ENCODE measurements around the gene RHBDF1.
"Not testable (repeated sequence)": the region's sequence is repeated elsewhere in the genome, so short reads cannot be mapped to it uniquely, and the experiment has no call there.

Gene RHBDF1

GRCh38 chr16:58491-59439, 13.7 kb downstream of the RHBDF1 start:
- DNase-seq: no peak

DNA sequence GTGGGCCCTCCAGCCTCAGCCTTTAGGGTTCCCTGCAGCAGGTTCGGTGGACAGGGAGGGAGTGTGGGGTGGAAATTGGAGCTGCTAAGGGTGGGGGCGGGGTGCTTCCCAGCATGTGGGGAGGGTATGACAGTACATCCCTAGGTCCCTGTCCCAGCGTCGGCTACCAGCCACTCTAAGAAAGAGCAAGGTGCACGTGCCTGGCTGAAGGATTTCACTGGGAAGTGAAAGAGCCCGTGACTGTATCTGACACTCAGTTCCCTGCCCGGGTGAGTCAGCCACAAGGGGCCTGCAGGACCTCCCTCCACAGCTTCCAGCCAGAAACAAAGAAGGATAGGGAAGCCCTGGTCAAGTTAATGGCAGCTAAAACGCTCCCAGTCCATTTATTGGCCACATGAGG, 14.7 kb downstream of the RHBDF1 start:
- no peak for DNase-seq

DNA sequence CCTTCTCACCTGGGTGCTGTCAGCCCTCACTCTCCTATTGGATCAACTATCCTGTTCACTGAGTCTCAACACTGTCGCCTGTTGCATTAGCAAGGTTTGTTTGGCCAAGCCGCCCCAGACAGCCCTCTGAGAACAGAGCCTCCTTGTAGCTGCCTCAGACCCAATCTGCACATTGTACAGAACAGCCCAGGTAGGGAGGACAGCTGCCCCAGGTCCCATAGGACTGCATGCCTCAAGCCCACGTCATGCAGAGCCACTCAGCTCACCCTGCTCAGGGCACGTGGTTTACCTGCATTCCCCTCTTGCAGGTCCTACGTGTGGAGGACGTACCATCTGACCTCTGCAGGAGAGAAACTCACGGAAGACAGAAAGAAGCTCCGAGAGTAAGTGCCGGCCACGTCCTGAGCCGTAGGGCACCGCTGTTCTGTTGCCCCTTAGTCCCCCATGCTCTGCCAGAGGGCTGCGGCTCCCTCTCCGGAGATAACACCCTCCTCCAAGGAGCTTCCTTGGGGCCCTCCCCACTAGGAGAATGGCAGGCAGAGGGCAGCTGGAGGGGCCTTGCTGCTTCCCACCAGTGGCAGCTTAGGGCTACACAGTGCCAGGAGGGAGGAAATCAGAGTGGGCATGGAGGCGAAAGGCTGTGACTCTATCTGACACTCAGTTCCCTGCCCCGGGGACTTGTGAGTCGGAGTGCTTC, 16.1 kb downstream of the RHBDF1 start:
- DNase-seq: no peak

DNA sequence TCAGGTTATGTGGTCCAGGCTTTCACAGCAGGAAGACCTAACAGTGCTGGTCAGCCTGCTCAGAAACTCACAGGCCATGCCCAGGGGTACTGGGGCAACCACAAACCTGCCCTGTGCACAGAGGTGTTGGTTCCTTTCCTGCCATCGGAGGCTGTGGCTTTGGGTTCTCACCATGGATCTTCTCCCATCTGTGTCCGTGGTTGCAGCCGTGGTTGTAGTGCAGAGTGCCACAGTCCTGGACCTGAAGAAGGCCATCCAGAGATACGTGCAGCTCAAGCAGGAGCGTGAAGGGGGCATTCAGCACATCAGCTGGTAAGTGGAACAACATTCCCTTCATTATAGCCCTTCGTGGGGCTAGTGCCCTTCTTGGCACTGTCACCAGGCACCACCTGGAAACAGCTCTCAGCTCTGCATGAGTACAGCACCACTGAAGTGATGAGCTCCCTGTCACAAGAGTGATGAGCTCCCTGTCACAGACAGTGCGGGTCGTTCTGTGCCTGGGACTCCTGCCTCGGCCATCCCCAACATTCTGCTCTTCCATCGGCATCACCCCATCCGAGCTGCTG, 16.8 kb downstream of the RHBDF1 start:
- no peak for DNase-seq

DNA sequence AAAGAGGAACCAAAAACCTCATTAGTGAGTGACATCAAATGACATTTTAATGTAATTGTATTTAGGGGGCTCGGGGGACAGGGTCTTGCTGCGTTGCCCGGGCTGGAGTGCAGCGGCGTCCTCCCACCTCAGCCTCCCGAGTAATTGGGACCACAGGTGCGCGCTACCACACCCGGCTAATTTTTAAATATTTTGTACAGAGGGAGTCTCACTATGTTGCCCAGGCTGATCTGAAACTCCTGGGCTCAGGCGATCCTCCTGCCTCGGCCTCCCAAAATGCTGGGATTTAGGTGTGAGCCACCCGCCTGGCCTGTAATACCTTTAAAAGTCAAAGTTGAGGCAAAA, 18.2 kb downstream of the RHBDF1 start:
- DNase-seq: no peak

- DNase-seq: peak; percentile 99
These were observed 18.8 kb downstream of the RHBDF1 start, which contains the start of the genes POLR3K and SNRNP25 for GRCh38 chr16:53346-54236. TSS of gene POLR3K (minus strand) at chr16:53608. CDS start at chr16:53586, 22 bp downstream. TSS of gene SNRNP25 (plus strand) at chr16:53828. CDS start at chr16:54017, 189 bp downstream.

GRCh38 chr16:50769-51591, 21.5 kb downstream of the RHBDF1 start:
- DNase-seq: no peak

- DNase-seq: no peak
These were observed 25.2 kb downstream of the RHBDF1 start for GRCh38 chr16:47234-47633.

DNA sequence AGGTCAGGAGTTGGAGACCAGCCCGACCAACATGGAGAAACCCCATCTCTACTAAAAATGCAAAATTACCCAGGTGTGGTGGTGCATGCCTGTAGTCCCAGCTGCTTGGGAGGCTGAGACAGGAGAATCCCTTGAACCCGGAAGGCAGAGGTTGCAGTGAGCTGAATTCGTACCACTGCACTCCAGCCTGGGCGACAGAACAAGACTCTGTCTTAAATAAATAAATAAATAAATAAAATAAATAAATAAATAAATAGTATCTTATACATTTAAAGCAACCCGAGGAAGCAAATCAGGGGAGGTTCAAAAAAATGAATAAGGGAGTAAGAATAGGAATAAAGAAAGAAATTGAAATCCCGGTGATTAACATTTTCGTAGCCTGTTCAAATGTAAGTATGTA, 25.9 kb downstream of the RHBDF1 start:
- DNase-seq: not testable (repeated sequence)

- no peak for DNase-seq
These were observed 27.0 kb downstream of the RHBDF1 start for GRCh38 chr16:45454-45853.

GRCh38 chr16:44655-45054, 27.8 kb downstream of the RHBDF1 start:
- no peak for DNase-seq

DNA sequence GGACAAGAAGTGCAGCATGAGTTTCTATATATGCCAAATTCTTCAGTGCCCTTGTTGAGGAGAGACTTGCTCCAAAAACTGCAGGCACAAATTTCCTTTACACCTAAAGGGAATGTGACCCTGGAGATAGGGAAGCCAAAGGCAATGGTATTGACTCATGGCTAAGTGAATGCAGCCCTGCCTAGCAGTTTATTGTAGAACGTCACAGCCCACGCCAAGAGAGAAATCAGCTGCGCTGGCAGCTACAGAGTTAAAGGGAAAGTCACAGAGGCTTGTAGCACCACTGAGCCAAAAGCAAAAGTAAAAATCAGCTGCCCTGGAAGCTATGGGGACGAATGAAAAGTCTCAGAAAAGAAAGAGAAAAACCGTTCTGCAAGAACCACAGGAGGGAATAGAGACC, 29.1 kb downstream of the RHBDF1 start:
- no peak for DNase-seq

DNA sequence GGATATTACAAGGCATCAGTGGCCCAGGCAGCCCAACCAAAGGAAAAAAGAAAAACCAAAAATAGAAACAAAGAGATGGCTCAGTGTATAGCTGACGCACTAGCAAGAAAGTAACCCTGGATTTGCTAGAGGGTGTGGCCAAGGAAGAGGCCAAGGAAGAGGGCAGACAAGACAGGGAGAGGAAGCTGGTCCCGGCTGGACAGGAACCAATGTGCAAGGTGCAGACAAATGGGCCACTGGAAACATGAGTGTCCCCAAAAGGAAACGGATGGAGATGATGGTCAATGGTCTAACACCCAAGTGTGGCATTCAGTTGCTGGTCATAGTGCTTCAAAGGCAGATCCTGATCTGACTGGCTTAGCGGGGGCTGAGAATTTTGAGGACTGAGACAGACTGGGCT, 29.7 kb downstream of the RHBDF1 start:
- no peak for DNase-seq

DNA sequence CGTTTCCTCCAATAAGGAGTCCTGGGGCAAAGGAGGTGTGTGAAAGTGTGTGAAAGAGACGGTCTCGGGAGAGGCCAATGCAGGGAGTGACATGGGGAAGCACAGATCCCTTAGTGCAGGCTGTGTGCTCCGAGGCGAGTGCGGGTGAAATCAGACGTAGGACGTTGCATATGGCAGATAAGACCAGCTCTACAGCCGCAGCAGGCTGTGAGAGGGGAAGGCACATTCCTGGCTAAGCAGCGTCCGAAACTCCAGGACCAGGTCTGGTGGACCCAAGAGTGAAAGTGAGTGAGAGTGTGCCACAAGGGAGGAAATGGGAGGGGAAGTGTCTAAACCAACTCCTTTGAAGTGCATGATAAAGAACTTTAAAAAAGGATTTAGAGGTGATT, 30.4 kb downstream of the RHBDF1 start:
- DNase-seq: no peak

DNA sequence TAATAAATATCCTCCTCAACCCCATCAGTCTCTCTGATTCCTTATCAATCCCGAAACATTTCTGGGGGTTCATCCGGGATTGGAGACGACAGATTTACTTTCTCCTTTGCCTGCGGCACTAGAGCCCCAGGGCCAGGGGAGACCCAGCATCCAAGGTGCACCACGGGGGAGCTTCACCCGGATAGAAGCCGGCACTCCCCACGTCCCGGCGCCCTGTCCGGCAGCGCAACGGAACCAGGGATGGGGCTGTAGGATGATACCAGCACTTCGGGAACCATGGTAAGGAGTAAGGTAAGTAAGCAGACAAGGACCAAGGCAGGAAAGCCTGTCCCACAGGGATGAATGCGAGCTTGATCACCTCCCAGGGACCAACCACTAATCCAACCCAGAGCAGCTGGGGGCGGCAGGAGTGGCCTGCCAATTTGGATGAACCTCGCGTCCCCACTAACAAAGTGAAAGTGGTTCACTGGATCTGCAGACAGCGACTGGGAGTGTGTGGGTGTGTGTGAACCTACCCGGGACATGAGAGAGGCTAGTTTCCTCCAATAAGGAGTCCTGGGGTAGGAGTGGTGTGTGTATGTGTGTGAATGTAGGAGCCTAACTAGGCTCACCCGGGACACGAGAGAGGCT, 30.9 kb downstream of the RHBDF1 start:
- DNase-seq: no peak

- no peak for DNase-seq
These were observed 33.2 kb downstream of the RHBDF1 start for GRCh38 chr16:38941-39892.

DNA sequence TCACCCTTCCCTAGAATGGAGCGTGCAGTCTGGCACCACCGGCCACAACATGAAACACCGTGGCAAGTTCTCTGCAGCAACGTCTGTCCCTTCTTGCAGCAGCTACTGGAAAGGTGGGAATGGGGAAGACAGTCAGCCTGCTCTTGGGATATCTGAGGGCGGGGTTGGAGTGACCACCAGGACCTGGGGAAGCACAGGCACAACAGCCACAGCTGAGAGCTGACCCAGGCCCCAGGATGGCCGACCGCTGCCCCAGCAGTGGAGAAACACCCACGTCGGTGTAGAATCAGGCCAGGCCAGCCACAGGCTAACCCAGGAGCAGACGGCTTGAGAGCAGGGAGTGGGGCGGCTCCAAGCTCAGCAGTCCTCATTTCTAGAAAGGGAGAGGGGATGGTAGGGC, 34.2 kb downstream of the RHBDF1 start:
- DNase-seq: not testable (repeated sequence)

- no peak for DNase-seq
These were observed 34.9 kb downstream of the RHBDF1 start for GRCh38 chr16:37511-37910.

- DNase-seq: no peak
These were observed 36.0 kb downstream of the RHBDF1 start for GRCh38 chr16:36336-36984.
